Dermis blood vessel endothelial cell (primary cell): ENCODE results near the gene ZSCAN21. TPM values are rescaled to one million over a fixed set of nuclear protein-coding genes. Genes with fewer than 3 reads are reported as not detected.

Experiments used
- DNase-seq: peaks from one replicate; pipeline ENCODE4 v3.0.0; 2010
- total RNA-seq: library from RNA; depleted of rRNA; stranded (reverse); fragments of >200 nt; gene quantifications from 2 replicates; pipeline ENCODE4 v1.2.3, GENCODE V29; 2014

ZSCAN21 gene
- total RNA-seq, 1 donor from 2014 or later, result 11.2 TPM

- no peak for DNase-seq
Measured at GRCh38 chr7:100079024-100079560, 29.5 kb downstream of the ZSCAN21 start.

GRCh38 chr7:100080907-100081534, 31.4 kb downstream of the ZSCAN21 start:
- peak; percentile 37 for DNase-seq

- DNase-seq, result peak; percentile 100
Measured at GRCh38 chr7:100081535-100082102, 32.0 kb downstream of the ZSCAN21 start, which contains the start of gene ZNF3. Gene ZNF3 (minus strand): TSS chr7:100081723. CDS start chr7:100077357, 4,366 bp downstream.

GRCh38 chr7:100082978-100083377, 33.4 kb downstream of the ZSCAN21 start:
- DNase-seq, result no peak

GRCh38 chr7:100085515-100085914, 35.9 kb downstream of the ZSCAN21 start:
- DNase-seq, result no peak

- DNase-seq, result peak; percentile 99
Measured at GRCh38 chr7:100087055-100087750, 37.6 kb downstream of the ZSCAN21 start.

- DNase-seq, result no peak
Measured at GRCh38 chr7:100088095-100088620, 38.6 kb downstream of the ZSCAN21 start.

GRCh38 chr7:100088621-100089457, 39.3 kb downstream of the ZSCAN21 start, which contains the start of gene COPS6:
Gene COPS6 (plus strand): TSS chr7:100088969. CDS start chr7:100088991, 22 bp downstream.
- peak; percentile 83 for DNase-seq

- DNase-seq, result no peak
Measured at GRCh38 chr7:100089458-100090196, 40.1 kb downstream of the ZSCAN21 start.

- no peak for DNase-seq
Measured at GRCh38 chr7:100090527-100091410, 41.2 kb downstream of the ZSCAN21 start.

GRCh38 chr7:100091411-100092181, 42.0 kb downstream of the ZSCAN21 start:
- peak; percentile 24 for DNase-seq

GRCh38 chr7:100093054-100093453, 43.5 kb downstream of the ZSCAN21 start:
- peak; percentile 70 for DNase-seq

- peak; percentile 26 for DNase-seq
Measured at GRCh38 chr7:100093498-100093897, 43.9 kb downstream of the ZSCAN21 start.

GRCh38 chr7:100093925-100094486, 44.4 kb downstream of the ZSCAN21 start:
- no peak for DNase-seq

GRCh38 chr7:100095289-100095688, 45.7 kb downstream of the ZSCAN21 start:
- DNase-seq, result no peak

GRCh38 chr7:100095704-100096103, 46.1 kb downstream of the ZSCAN21 start:
- DNase-seq, result no peak

GRCh38 chr7:100098913-100099312, 49.3 kb downstream of the ZSCAN21 start:
- no peak for DNase-seq

GRCh38 chr7:100099452-100099851, 49.9 kb downstream of the ZSCAN21 start:
- DNase-seq, result peak; percentile 62

GRCh38 chr7:100100420-100101015, 50.9 kb downstream of the ZSCAN21 start:
- peak; percentile 97 for DNase-seq
